ENCODE measurements around the gene GORASP1.
A peak's percentile ranks its signal among the peaks of the same experiment; 100 is the strongest.

GORASP1 gene

DNA sequence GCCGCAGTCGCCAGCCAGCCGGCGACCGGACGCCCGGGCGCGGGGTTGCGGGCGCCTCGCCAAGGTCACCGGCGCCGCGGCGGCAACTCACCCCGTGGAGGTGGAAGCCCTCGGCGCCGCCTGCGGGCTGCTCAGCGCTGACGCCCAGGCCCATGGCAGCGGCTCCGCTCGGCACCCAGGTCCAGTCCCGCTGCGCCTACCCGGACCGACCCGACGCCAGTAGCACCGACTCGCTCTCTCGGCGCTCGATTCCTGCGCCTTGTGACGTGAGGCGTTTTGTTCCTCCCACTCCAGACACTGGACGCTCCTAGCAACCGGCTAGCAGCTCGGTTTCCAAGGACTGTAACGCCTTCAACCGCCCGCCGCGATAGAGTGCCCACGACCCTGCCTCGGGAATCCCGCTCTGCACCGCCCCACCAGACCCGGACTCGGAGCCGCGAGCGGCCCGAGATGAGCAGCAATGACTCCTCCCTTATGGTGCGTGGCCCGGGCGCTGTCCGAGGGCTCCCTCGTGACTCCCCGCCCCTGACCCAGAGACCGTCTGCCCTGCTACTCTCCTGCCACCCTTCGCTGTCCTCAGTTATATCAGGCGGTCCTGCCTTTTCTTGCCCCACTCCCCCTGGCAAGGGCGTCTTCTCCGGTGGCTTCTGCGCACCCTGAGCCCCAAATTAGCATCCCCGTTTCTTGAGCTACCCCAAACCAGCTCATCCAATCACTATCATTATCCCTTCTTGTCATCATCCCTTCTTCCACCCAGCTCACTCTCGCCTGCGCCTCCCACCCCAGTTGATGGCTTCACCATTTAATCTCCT lies at the start of gene GORASP1, which contains the start of gene TTC21A:
TSS of gene GORASP1 (minus strand) at position 240 of the 812 bp plus-strand sequence. CDS start at position 154, 86 bp downstream.
TSS of gene TTC21A (plus strand) at position 293 of the 812 bp plus-strand sequence. CDS start at position 451, 158 bp downstream.
- peak within 1 kb of the TSS; percentile 93 to 98 for H3K4me3 ChIP-seq (replicated peaks in 1 of 2; ENCODE audit: low read depth in 2 of 2, low read length in 2 of 2)
- TF ChIP-seq, protein P1, sequence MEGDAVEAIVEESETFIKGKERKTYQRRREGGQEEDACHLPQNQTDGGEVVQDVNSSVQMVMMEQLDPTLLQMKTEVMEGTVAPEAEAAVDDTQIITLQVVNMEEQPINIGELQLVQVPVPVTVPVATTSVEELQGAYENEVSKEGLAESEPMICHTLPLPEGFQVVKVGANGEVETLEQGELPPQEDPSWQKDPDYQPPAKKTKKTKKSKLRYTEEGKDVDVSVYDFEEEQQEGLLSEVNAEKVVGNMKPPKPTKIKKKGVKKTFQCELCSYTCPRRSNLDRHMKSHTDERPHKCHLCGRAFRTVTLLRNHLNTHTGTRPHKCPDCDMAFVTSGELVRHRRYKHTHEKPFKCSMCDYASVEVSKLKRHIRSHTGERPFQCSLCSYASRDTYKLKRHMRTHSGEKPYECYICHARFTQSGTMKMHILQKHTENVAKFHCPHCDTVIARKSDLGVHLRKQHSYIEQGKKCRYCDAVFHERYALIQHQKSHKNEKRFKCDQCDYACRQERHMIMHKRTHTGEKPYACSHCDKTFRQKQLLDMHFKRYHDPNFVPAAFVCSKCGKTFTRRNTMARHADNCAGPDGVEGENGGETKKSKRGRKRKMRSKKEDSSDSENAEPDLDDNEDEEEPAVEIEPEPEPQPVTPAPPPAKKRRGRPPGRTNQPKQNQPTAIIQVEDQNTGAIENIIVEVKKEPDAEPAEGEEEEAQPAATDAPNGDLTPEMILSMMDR (IDR thresholded peaks at IDR 0.05; ENCODE audit: low read depth, low read length): no peak
- DNase-seq (ENCODE audit: low read depth in 2 of 2): peak; percentile 85 to 91

DNA sequence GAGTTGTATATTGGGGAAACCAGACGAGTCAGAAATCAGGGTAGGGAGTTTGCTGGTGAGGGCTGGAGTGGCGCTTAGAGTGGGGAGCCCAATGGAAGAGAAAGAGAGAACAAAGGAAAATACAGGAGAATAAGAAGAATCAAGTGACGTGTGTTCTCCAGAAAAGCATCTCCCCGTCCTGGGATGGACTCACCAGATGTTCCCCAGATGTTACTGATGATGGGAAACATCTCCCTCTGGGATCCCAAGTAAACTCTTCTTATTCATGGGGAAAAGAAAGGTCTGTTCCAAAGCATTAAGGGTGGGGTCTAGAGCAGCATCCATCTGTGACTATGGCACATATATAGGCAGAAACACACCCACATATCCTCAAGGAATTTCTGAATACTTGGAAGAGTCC lies 49.0 kb upstream of the GORASP1 start:
- no peak for DNase-seq (ENCODE audit: low read depth in 2 of 2)
- TF ChIP-seq, protein P1 (IDR thresholded peaks at IDR 0.05; ENCODE audit: low read depth, low read length): no peak
- H3K4me3 ChIP-seq (replicated peaks in 1 of 2; ENCODE audit: low read depth in 2 of 2, low read length in 2 of 2): no peak overlapping the region

DNA sequence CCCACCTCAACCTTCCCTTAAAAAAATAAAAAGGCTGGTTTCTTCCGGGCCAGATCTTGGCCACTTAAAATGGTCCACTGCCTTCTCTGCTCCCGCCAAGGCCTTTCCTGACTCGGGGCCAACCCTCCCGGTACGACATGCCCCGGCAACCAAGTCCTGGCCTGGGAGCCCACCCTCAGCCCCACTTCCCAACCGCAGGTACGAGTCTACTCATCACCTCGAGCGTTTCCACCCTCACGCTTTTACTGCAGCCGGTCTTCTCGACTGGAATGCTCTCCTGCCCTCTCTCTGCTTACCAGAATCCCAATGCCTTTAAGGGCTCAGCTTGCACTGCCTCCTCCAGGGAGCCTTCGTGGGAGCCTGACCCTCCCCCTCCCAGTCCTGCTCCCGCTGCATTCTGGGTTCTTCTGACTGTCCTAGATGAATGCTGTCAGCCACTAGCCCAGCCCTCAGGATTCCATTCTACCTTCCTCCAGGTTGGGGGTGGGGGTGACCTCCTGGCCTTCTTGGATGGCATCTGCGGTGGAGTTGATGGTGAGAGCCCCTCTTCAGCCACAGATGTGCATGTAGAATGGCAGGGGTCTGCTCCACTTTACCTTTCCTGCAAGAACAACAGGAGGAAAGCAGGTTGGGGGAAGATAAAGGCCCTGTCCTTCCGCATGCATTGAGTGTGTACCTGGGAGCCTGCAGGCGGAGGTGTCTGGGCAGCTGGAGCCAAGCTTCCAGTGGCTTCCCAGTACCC lies 47.0 kb upstream of the GORASP1 start:
- H3K4me3 ChIP-seq (replicated peaks in 1 of 2; ENCODE audit: low read depth in 2 of 2, low read length in 2 of 2): no peak overlapping the region
- TF ChIP-seq, protein P1 (IDR thresholded peaks at IDR 0.05; ENCODE audit: low read depth, low read length): no peak
- DNase-seq (ENCODE audit: low read depth in 2 of 2): peak in 1 of 2 donors; percentile 28

DNA sequence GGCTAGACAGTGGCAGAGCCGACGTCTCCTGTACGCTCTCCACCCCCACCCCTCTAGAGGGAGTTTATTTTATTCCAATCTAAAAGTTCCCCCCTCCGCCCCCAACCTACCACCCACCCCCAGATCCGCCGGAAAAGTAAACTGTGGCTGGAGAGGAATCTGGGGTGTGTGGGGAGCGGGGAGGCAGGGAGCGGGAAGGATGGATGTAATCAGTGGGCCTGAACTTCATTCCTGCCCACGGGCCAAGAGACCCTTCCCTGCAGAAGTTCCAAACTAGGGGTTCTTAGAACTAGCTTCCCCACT lies 46.5 kb upstream of the GORASP1 start:
- TF ChIP-seq, protein P1 (IDR thresholded peaks at IDR 0.05; ENCODE audit: low read depth, low read length): no peak
- DNase-seq (ENCODE audit: low read depth in 2 of 2): no peak
- H3K4me3 ChIP-seq (replicated peaks in 1 of 2; ENCODE audit: low read depth in 2 of 2, low read length in 2 of 2): peak overlapping the region; percentile 26 to 41

- peak; percentile 98 for DNase-seq (ENCODE audit: low read depth in 2 of 2)
- peak overlapping the region; percentile 76 to 83 for H3K4me3 ChIP-seq (replicated peaks in 1 of 2; ENCODE audit: low read depth in 2 of 2, low read length in 2 of 2)
- TF ChIP-seq, protein P1 (IDR thresholded peaks at IDR 0.05; ENCODE audit: low read depth, low read length): no peak
These were observed 43.6 kb upstream of the GORASP1 start for GRCh38 chr3:39150803-39151631.

- TF ChIP-seq, protein P1 (IDR thresholded peaks at IDR 0.05; ENCODE audit: low read depth, low read length): no peak
- no peak for DNase-seq (ENCODE audit: low read depth in 2 of 2)
- peak overlapping the region; percentile 14 to 83 for H3K4me3 ChIP-seq (replicated peaks in 1 of 2; ENCODE audit: low read depth in 2 of 2, low read length in 2 of 2)
These were observed 42.8 kb upstream of the GORASP1 start for GRCh38 chr3:39150148-39150802.
